ENCODE results near the gene ACVR1B. TPM values are rescaled to one million over a fixed set of nuclear protein-coding genes. Genes with fewer than 3 reads are reported as not detected.

Gene ACVR1B
- total RNA-seq, 1 donor from 2014 or later, result 8.5 TPM

GRCh38 chr12:52020539-52021336 is 69.2 kb downstream of the ACVR1B start:
- H3K9me3 ChIP-seq (replicated peaks), result no peaks in the 10 kb centered on the region
- intact Hi-C loops (cut with micrococcal nuclease), result no loop called here
- no peaks in the 10 kb centered on the region for H3K27me3 ChIP-seq (ENCODE audit: low read depth)
- H3K4me3 ChIP-seq, result no peak overlapping the region
- DNase-seq, result no peak
- H3K4me1 ChIP-seq, result peaks cover 35% of the 10 kb centered on the region
- no peaks in the 10 kb centered on the region for H3K36me3 ChIP-seq
- no peak overlapping the region for H3K27ac ChIP-seq (replicated peaks)
- TF ChIP-seq CTCF (IDR thresholded peaks at IDR 0.05; ENCODE audit: borderline replicate concordance), result peak; percentile 73

GRCh38 chr12:52022841-52023181 is 71.3 kb downstream of the ACVR1B start:
- H3K4me3 ChIP-seq, result peak overlapping the region; percentile 72
- no peak for TF ChIP-seq CTCF (IDR thresholded peaks at IDR 0.05; ENCODE audit: borderline replicate concordance)
- no peaks in the 10 kb centered on the region for H3K36me3 ChIP-seq
- no peaks in the 10 kb centered on the region for H3K9me3 ChIP-seq (replicated peaks)
- no peaks in the 10 kb centered on the region for H3K27me3 ChIP-seq (ENCODE audit: low read depth)
- peak overlapping the region; percentile 73 for H3K27ac ChIP-seq (replicated peaks)
- intact Hi-C loops (cut with micrococcal nuclease), result no loop called here
- no peak for DNase-seq
- peaks cover 55% of the 10 kb centered on the region for H3K4me1 ChIP-seq

- Histone ChIP-seq H3K9me3 (replicated peaks) (no peaks in the 10 kb centered on the region), H3K4me3 (peak overlapping the region; percentile 72), H3K36me3 (no peaks in the 10 kb centered on the region), H3K27ac (replicated peaks) (peak overlapping the region; percentile 73), H3K27me3 (ENCODE audit: low read depth) (no peaks in the 10 kb centered on the region), H3K4me1 (peaks cover 55% of the 10 kb centered on the region)
- TF ChIP-seq CTCF (IDR thresholded peaks at IDR 0.05; ENCODE audit: borderline replicate concordance), result peak; percentile 94
- DNase-seq, result peak; percentile 89
- intact Hi-C loops (cut with micrococcal nuclease), result no loop called here
These were observed 71.9 kb downstream of the ACVR1B start for GRCh38 chr12:52023182-52023975.

- no peaks in the 10 kb centered on the region for H3K9me3 ChIP-seq (replicated peaks)
- no peaks in the 10 kb centered on the region for H3K36me3 ChIP-seq
- H3K27ac ChIP-seq (replicated peaks), result peak overlapping the region; percentile 73
- intact Hi-C loops (cut with micrococcal nuclease), result no loop called here
- H3K4me1 ChIP-seq, result peaks cover 59% of the 10 kb centered on the region
- peak; percentile 7 for TF ChIP-seq CTCF (IDR thresholded peaks at IDR 0.05; ENCODE audit: borderline replicate concordance)
- peak overlapping the region; percentile 72 for H3K4me3 ChIP-seq
- H3K27me3 ChIP-seq (ENCODE audit: low read depth), result no peaks in the 10 kb centered on the region
- DNase-seq, result no peak
These were observed 72.6 kb downstream of the ACVR1B start for GRCh38 chr12:52023976-52024688.

GRCh38 chr12:52024845-52025230 is 73.3 kb downstream of the ACVR1B start:
- DNase-seq, result no peak
- H3K27me3 ChIP-seq (ENCODE audit: low read depth), result no peaks in the 10 kb centered on the region
- intact Hi-C loops (cut with micrococcal nuclease), result loop anchor here (5.0 kb wide), 1 partner anchor 57 kb away; no protein-coding TSS in a partner anchor
- peaks cover 66% of the 10 kb centered on the region for H3K4me1 ChIP-seq
- no peak for TF ChIP-seq CTCF (IDR thresholded peaks at IDR 0.05; ENCODE audit: borderline replicate concordance)
- no peaks in the 10 kb centered on the region for H3K9me3 ChIP-seq (replicated peaks)
- peak overlapping the region; percentile 93 for H3K27ac ChIP-seq (replicated peaks)
- peak overlapping the region; percentile 72 for H3K4me3 ChIP-seq
- H3K36me3 ChIP-seq, result no peaks in the 10 kb centered on the region

Data from left ventricle myocardium inferior (tissue), 1 donor.